Stomach smooth muscle (tissue), 2 donors: ENCODE measurements around the gene CAMK2B.
"Not testable (repeated sequence)": the region's sequence is repeated elsewhere in the genome, so short reads cannot be mapped to it uniquely, and the experiment has no call there.

Experiments
- H3K27ac ChIP-seq: one replicate; pipeline ENCODE4 v1.7.0; 2013; ENCODE audit warnings: mild to moderate bottlenecking, low read length, inconsistent platforms
- H3K27me3 ChIP-seq, 2 donors: one replicate each; pipeline ENCODE4 v1.7.0; 2013; ENCODE audit warnings: low read length in 2 of 2; ENCODE audit not compliant: insufficient read depth in 2 of 2, control insufficient read depth in 1 of 2
- H3K36me3 ChIP-seq, 2 donors: one replicate each; pipeline ENCODE4 v1.7.0; 2013; ENCODE audit warnings: low read length in 2 of 2; ENCODE audit not compliant: control insufficient read depth in 2 of 2, insufficient read depth in 2 of 2
- H3K4me1 ChIP-seq: one replicate; pipeline ENCODE4 v1.7.0; 2013; ENCODE audit warnings: low read length; ENCODE audit not compliant: control insufficient read depth, insufficient read depth
- H3K4me3 ChIP-seq, 2 donors: one replicate each; pipeline ENCODE4 v1.7.0; 2013; ENCODE audit warnings: low read length in 2 of 2
- H3K9ac ChIP-seq, 2 donors: one replicate each; pipeline ENCODE4 v1.7.0; 2013; ENCODE audit warnings: low read length in 2 of 2, mild to moderate bottlenecking in 1 of 2
- H3K9me3 ChIP-seq, 2 donors: one replicate each; pipeline ENCODE4 v1.7.0; 2013; ENCODE audit warnings: low read length in 2 of 2; ENCODE audit not compliant: control insufficient read depth in 2 of 2
- donor health status: healthy.
- donor health status: Pancreatic carcinoma.

Gene CAMK2B

GRCh38 chr7:44212581-44213184 is 112.7 kb downstream of the CAMK2B start:
- Histone ChIP-seq H3K4me3 (no peak overlapping the region), H3K27ac (no peak overlapping the region), H3K4me1 (no peaks in the 10 kb centered on the region), H3K27me3 (no peaks in the 10 kb centered on the region), H3K36me3 (peaks cover 40 to 46% of the 10 kb centered on the region in 2 donors), H3K9ac (no peak overlapping the region), H3K9me3 (no peaks in the 10 kb centered on the region)

GRCh38 chr7:44212018-44212417 is 113.4 kb downstream of the CAMK2B start:
- peaks cover 45 to 52% of the 10 kb centered on the region in 2 donors for H3K36me3 ChIP-seq
- H3K27ac ChIP-seq: no peak overlapping the region
- H3K9ac ChIP-seq: no peak overlapping the region
- no peaks in the 10 kb centered on the region for H3K4me1 ChIP-seq
- H3K9me3 ChIP-seq: no peaks in the 10 kb centered on the region
- H3K27me3 ChIP-seq: no peaks in the 10 kb centered on the region
- H3K4me3 ChIP-seq: no peak overlapping the region

DNA sequence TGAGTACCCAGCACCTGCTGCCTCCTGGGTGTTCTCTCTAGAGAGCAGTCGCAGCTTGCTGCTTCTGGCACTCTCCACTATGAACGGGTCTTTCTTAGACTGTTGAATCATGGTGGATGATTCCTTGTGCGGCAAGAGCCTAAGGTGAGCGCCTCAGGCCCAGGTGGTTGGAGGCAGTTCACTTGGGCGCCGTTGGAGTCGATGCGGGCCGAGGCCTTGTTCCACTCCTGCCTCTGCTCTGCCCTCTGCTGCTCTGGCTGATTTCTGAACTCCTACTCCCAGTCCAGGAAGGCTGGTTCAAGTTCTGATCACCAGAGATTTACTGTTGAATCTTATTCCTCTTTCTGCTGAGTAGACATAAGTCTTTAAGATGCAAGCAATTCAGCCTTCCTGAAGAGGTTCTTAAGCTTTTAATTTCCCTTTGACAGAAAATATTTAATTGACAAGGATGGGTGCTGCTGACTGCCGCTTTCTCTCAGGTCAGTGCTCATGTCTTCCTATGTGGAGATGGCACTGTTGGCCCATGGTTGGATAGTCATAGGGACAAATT is 114.2 kb downstream of the CAMK2B start:
- Histone ChIP-seq H3K27me3 (no peaks in the 10 kb centered on the region), H3K27ac (no peak overlapping the region), H3K9me3 (no peaks in the 10 kb centered on the region), H3K36me3 (peaks cover 52 to 58% of the 10 kb centered on the region in 2 donors), H3K4me1 (no peaks in the 10 kb centered on the region), H3K4me3 (no peak overlapping the region), H3K9ac (no peak overlapping the region)

GRCh38 chr7:44210107-44210506 is 115.3 kb downstream of the CAMK2B start:
- no peak overlapping the region for H3K27ac ChIP-seq
- no peaks in the 10 kb centered on the region for H3K9me3 ChIP-seq
- H3K36me3 ChIP-seq: peaks cover 62 to 67% of the 10 kb centered on the region in 2 donors
- no peak overlapping the region for H3K4me3 ChIP-seq
- no peaks in the 10 kb centered on the region for H3K27me3 ChIP-seq
- no peak overlapping the region for H3K9ac ChIP-seq
- H3K4me1 ChIP-seq: no peaks in the 10 kb centered on the region

- H3K4me1 ChIP-seq: no peaks in the 10 kb centered on the region
- H3K27me3 ChIP-seq: no peaks in the 10 kb centered on the region
- H3K9ac ChIP-seq: no peak overlapping the region
- no peaks in the 10 kb centered on the region for H3K9me3 ChIP-seq
- no peak overlapping the region for H3K4me3 ChIP-seq
- H3K36me3 ChIP-seq: peaks cover 69 to 71% of the 10 kb centered on the region in 2 donors
- no peak overlapping the region for H3K27ac ChIP-seq
Observed at GRCh38 chr7:44208085-44208484, 117.3 kb downstream of the CAMK2B start.

- no peaks in the 10 kb centered on the region for H3K27me3 ChIP-seq
- no peak overlapping the region for H3K4me3 ChIP-seq
- H3K4me1 ChIP-seq: peaks cover 11% of the 10 kb centered on the region
- H3K36me3 ChIP-seq: peaks cover 55 to 59% of the 10 kb centered on the region in 2 donors
- H3K9ac ChIP-seq: no peak overlapping the region
- H3K27ac ChIP-seq: no peak overlapping the region
- H3K9me3 ChIP-seq: no peaks in the 10 kb centered on the region
Observed at GRCh38 chr7:44206008-44206407, 119.4 kb downstream of the CAMK2B start.

- no peaks in the 10 kb centered on the region for H3K9me3 ChIP-seq
- H3K27me3 ChIP-seq: peaks cover 0 to 3% of the 10 kb centered on the region in 2 donors
- H3K9ac ChIP-seq: peak overlapping the region; percentile 51 to 79
- H3K36me3 ChIP-seq: peaks cover 23 to 24% of the 10 kb centered on the region in 2 donors
- H3K4me3 ChIP-seq: peak overlapping the region; percentile 88 to 93
- peaks cover 11% of the 10 kb centered on the region for H3K4me1 ChIP-seq
- H3K27ac ChIP-seq: no peak overlapping the region
Observed at GRCh38 chr7:44201813-44202212, 123.6 kb downstream of the CAMK2B start.

DNA sequence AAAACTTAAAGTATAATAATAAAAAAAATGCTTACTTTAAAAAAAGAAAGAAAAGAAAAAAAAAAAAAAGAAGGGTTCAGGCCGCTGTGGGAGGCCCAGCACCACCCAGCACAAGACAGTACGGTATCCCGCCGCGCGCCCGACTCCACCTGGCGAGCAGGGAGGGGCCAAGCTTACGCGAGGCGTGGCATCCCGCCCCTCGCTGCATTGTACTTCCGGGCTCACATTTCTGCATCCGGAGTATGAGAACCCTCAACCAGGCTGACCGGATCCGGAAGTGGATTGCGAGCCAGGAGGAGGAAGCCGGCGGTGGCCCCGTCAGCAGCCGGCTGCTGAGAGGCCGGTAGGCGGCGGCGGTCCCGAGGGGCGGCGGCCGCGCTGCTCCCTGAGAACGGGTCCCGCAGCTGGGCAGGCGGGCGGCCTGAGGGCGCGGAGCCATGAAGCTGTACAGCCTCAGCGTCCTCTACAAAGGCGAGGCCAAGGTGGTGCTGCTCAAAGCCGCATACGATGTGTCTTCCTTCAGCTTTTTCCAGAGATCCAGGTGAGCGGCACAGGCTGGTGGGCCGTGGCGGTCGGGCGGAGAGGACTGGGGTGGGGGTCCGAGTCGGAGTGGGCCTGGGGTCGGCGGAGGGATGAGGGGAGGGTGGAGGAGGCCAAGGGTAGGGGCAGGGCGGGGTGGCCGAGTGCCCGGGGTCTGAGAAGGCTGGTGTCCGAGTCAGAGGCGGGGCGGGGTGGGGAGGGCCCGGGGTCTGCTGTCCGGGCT is 124.5 kb downstream of the CAMK2B start, which contains the start of gene YKT6:
Gene YKT6, plus strand, starts transcription at position 280 of the 763 bp plus-strand sequence. Its CDS starts 158 bp downstream, at position 438.
- peaks cover 11% of the 10 kb centered on the region for H3K4me1 ChIP-seq
- H3K9ac ChIP-seq: peak within 1 kb of the TSS; percentile 79 to 88
- peaks cover 14% of the 10 kb centered on the region in 2 donors for H3K36me3 ChIP-seq
- peak within 1 kb of the TSS; percentile 88 to 93 for H3K4me3 ChIP-seq
- peak within 1 kb of the TSS; percentile 24 for H3K27ac ChIP-seq
- H3K27me3 ChIP-seq: peaks cover 0 to 3% of the 10 kb centered on the region in 2 donors
- H3K9me3 ChIP-seq: no peaks in the 10 kb centered on the region

- H3K36me3 ChIP-seq, H3K9me3 ChIP-seq, H3K4me3 ChIP-seq, H3K27me3 ChIP-seq, H3K27ac ChIP-seq, H3K9ac ChIP-seq: not testable (repeated sequence)
- H3K4me1 ChIP-seq: peaks cover 11% of the 10 kb centered on the region
Observed at GRCh38 chr7:44200163-44200562, 125.2 kb downstream of the CAMK2B start.

DNA sequence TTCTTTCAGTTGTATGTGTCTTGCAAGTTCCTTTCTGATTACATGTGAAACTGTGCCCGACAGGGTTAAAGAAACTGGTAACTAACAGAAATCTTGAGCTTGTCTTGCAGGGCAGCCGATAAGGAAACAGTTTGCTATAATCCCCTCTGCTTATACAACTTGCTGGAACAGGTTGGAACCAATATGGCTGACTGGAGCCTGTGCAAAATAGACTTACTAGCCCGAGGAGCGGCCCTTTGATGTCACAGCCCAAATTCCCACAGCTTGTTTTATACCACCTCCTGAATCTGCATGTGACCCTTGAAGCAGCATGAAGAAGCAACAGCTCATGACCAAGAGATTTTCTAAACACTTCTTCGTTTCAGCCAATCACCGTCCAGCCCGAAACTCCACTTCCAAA is 127.9 kb downstream of the CAMK2B start:
- Histone ChIP-seq H3K4me3 (no peak overlapping the region), H3K9ac (no peak overlapping the region), H3K36me3 (no peaks in the 10 kb centered on the region), H3K4me1 (peaks cover 11% of the 10 kb centered on the region), H3K27ac (no peak overlapping the region), H3K9me3 (no peaks in the 10 kb centered on the region), H3K27me3 (peaks cover 9 to 12% of the 10 kb centered on the region in 2 donors)
